H1 (cell line): ENCODE data around the gene GXYLT2. TPM values are rescaled to one million over a fixed set of nuclear protein-coding genes. Genes with fewer than 3 reads are reported as not detected.

Experiments used
- CEBPB ChIP-seq: IDR thresholded peaks from 2 replicates; pipeline ENCODE4 v1.6.1; 2012; ENCODE audit warnings: low read depth, low read length
- CTBP2 ChIP-seq: IDR thresholded peaks from 2 replicates; pipeline ENCODE4 v1.7.0; 2011; ENCODE audit warnings: borderline replicate concordance, mild to moderate bottlenecking, moderate library complexity, mixed read lengths, low read length; ENCODE audit not compliant: insufficient read depth, insufficient read length
- EGR1 ChIP-seq: IDR thresholded peaks from 2 replicates; pipeline ENCODE4 v1.6.1; 2011; ENCODE audit warnings: low read depth, low read length, borderline replicate concordance
- EP300 ChIP-seq, 2 experiments: IDR thresholded peaks; 1 replicate in 1 of 2; 2 replicates in 1 of 2; pipeline ENCODE4 v1.6.1; 2011 to 2012; ENCODE audit warnings: low read depth in 2 of 2, low read length in 2 of 2, mild to moderate bottlenecking in 2 of 2, borderline replicate concordance in 1 of 2, inconsistent platforms in 1 of 2, moderate library complexity in 1 of 2
- HDAC6 ChIP-seq: IDR thresholded peaks from one replicate; pipeline ENCODE4 v1.7.1; 2012; ENCODE audit warnings: low read depth, mild to moderate bottlenecking, inconsistent platforms, low read length, moderate library complexity
- JUN ChIP-seq: IDR thresholded peaks from 2 replicates; pipeline ENCODE4 v1.6.1; 2011; ENCODE audit warnings: low read depth, mild to moderate bottlenecking, improper control_type of control experiment, low read length
- KDM1A ChIP-seq: fragments of 200-600, 300-600 bp; sonication (generic); IDR thresholded peaks from 2 replicates; pipeline ENCODE4 v1.7.1; 2016; ENCODE audit warnings: mild to moderate bottlenecking, low read length, borderline replicate concordance
- MAX ChIP-seq: IDR thresholded peaks from 2 replicates; pipeline ENCODE4 v1.6.1; 2012; ENCODE audit warnings: inconsistent platforms
- NANOG ChIP-seq: IDR thresholded peaks from 2 replicates; pipeline ENCODE4 v1.6.1; 2011; ENCODE audit warnings: low read length, low read depth, mild to moderate bottlenecking, inconsistent platforms; ENCODE audit not compliant: insufficient read depth, poor library complexity, severe bottlenecking
- POLR2AphosphoS5 ChIP-seq: IDR thresholded peaks from 2 replicates; pipeline ENCODE4 v1.6.1; 2011; ENCODE audit warnings: low read depth, low read length
- RXRA ChIP-seq: IDR thresholded peaks from 2 replicates; pipeline ENCODE4 v1.6.1; 2011; ENCODE audit warnings: low read depth, mild to moderate bottlenecking, low read length, moderate library complexity; ENCODE audit not compliant: insufficient read depth
- SIN3A ChIP-seq, 2 experiments: IDR thresholded peaks in 1 of 2; conservative IDR thresholded peaks in 1 of 2; 2 replicates each; pipeline ENCODE4 v1.6.1; 2011 to 2012; ENCODE audit warnings: low read length in 2 of 2, improper control_type of control experiment in 1 of 2, low read depth in 1 of 2, mild to moderate bottlenecking in 1 of 2
- SRF ChIP-seq: IDR thresholded peaks from 2 replicates; pipeline ENCODE4 v1.6.1; 2011; ENCODE audit warnings: mild to moderate bottlenecking, low read depth, low read length, moderate library complexity
- TAF1 ChIP-seq: IDR thresholded peaks from 2 replicates; pipeline ENCODE4 v1.6.1; 2011; ENCODE audit warnings: mild to moderate bottlenecking, low read depth, low read length
- TBP ChIP-seq: IDR thresholded peaks from 2 replicates; pipeline ENCODE4 v1.6.1; 2011; ENCODE audit warnings: low read depth, low read length, improper control_type of control experiment
- TCF12 ChIP-seq: IDR thresholded peaks from 2 replicates; pipeline ENCODE4 v1.6.1; 2011; ENCODE audit warnings: low read depth, mild to moderate bottlenecking, low read length
- YY1 ChIP-seq: IDR thresholded peaks from 2 replicates; pipeline ENCODE4 v1.6.1; 2011; ENCODE audit warnings: low read depth, mild to moderate bottlenecking, low read length
- ZNF274 ChIP-seq: IDR thresholded peaks from 2 replicates; pipeline ENCODE4 v1.7.0; 2012; ENCODE audit warnings: low read length, borderline replicate concordance; ENCODE audit errors: extremely low read depth
- polyA plus RNA-seq, 7 experiments: library from polyadenylated mRNA; depleted of rRNA in 3 of 7; stranded (reverse) in 5 of 7; unstranded in 2 of 7; fragments of >200 nt in 5 of 7; fragments of 200-250 nt in 2 of 7; gene quantifications; 1 replicate in 5 of 7; 2 replicates in 1 of 7; 4 replicates in 1 of 7; pipeline versions ENCODE4 v1.2.1 to v1.2.3, GENCODE V29; 2011 to 2013; ENCODE audit warnings: missing spikeins in 2 of 7, mixed read lengths in 2 of 7
- total RNA-seq: library from RNA; stranded (reverse); fragmentation: NEBNext Ultra II Directional; extraction: Animal tissue kit (Norgen Biotek cat#: 25700); gene quantifications from 2 replicates; pipeline ENCODE4 v1.2.1, GENCODE V29; 2021
- TF ChIP-seq, protein P1 (sequence below): IDR thresholded peaks from 2 replicates; pipeline ENCODE4 v1.6.1; 2011; ENCODE audit warnings: low read depth, mild to moderate bottlenecking, low read length; ENCODE audit not compliant: insufficient read depth
- TF ChIP-seq, protein P2 (sequence below), 3 experiments: IDR thresholded peaks; 1 replicate in 2 of 3; 2 replicates in 1 of 3; pipeline versions ENCODE4 v1.5.1 to v1.6.1; 2011; ENCODE audit warnings: low read length in 3 of 3, mild to moderate bottlenecking in 3 of 3, inconsistent platforms in 2 of 3, low read depth in 1 of 3, moderate library complexity in 1 of 3; ENCODE audit not compliant: insufficient read depth in 1 of 3; ENCODE audit errors: control extremely low read depth in 1 of 3

The GXYLT2 gene
- total and polyA plus RNA-seq, 2 of the 8 experiments (the other 6 are each of a cell fraction or from before 2014, with no cell fraction given), result 1.8 to 5.6 TPM

DNA sequence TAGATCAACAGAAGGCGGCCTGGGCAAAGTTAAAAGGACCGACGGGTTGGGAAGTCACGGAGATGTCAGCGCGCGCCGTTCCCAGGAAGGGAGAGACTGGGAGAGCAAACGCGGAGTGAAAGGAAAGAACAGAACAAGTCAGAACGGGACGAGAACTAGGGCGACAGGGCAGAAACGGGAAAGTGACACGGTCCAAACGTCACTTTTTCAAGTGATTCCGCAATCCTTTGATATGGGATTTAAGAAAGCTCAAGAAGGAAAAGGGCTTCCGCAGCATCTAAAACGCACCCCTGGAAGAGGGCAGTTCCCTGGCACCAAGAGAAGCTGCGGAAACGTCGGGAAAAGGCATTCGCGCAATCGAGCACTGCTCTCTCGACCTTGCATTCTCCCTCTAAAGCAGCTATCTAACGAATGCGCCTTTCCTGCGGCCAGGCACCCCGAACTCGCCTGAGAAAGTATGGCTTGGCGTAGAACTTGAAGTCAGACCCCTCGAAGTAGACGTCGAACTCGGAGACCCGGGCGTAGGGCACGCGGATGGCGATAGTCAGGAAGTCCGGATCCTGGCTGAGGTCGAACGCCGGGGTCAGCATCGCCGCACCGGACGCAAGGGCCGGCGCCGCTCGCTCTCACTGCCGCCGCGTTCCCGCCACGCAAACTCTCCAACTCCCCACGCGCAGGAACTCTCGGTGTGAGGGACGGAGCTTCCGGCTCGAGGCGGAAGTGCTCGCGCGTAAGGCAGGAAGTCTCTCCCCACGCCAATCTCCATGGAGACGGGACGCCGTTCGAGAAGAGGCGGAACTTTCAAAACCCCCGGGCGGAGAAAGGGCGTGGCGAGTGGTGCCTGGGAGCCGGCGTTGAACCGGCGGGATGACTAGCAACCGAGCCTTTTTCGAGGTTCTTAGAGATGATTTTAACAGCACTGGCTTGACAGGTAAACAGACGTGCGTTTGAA is 39.8 kb upstream of the GXYLT2 start, which contains the start of gene SHQ1 (continued):
- TF ChIP-seq EGR1, result peak; percentile 35
- no peak for TF ChIP-seq SRF
- TF ChIP-seq, protein P1, sequence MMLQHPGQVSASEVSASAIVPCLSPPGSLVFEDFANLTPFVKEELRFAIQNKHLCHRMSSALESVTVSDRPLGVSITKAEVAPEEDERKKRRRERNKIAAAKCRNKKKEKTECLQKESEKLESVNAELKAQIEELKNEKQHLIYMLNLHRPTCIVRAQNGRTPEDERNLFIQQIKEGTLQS, result no peak
- TF ChIP-seq HDAC6, result no peak
- TF ChIP-seq, protein P2, sequence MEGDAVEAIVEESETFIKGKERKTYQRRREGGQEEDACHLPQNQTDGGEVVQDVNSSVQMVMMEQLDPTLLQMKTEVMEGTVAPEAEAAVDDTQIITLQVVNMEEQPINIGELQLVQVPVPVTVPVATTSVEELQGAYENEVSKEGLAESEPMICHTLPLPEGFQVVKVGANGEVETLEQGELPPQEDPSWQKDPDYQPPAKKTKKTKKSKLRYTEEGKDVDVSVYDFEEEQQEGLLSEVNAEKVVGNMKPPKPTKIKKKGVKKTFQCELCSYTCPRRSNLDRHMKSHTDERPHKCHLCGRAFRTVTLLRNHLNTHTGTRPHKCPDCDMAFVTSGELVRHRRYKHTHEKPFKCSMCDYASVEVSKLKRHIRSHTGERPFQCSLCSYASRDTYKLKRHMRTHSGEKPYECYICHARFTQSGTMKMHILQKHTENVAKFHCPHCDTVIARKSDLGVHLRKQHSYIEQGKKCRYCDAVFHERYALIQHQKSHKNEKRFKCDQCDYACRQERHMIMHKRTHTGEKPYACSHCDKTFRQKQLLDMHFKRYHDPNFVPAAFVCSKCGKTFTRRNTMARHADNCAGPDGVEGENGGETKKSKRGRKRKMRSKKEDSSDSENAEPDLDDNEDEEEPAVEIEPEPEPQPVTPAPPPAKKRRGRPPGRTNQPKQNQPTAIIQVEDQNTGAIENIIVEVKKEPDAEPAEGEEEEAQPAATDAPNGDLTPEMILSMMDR (IDR thresholded peaks at IDR 0.05; ENCODE audit: control extremely low read depth in 1 of 3, insufficient read depth in 1 of 3, low read depth in 1 of 3, low read length in 3 of 3), result no peak
- TF ChIP-seq POLR2AphosphoS5, result no peak
- no peak for TF ChIP-seq CEBPB
- no peak for TF ChIP-seq EP300 (IDR thresholded peaks at IDR 0.05; ENCODE audit: borderline replicate concordance in 1 of 2, low read depth in 2 of 2, low read length in 2 of 2)
- no peak for TF ChIP-seq KDM1A
- TF ChIP-seq CTBP2, result no peak
- peak; percentile 97 for TF ChIP-seq MAX
- TF ChIP-seq SIN3A (conservative IDR thresholded peaks at IDR 0.05 in 1 of 2, IDR thresholded peaks at IDR 0.05 in 1 of 2; ENCODE audit: low read depth in 1 of 2, low read length in 2 of 2), result peak; percentile 79 to 97; a peak in 3 of 4 replicates
- no peak for TF ChIP-seq TAF1
- TF ChIP-seq JUN, result no peak
- no peak for TF ChIP-seq TCF12
- no peak for TF ChIP-seq ZNF274
- no peak for TF ChIP-seq RXRA
- TF ChIP-seq TBP, result peak; percentile 56; the same call in 1 of the 2 replicates
- no peak for TF ChIP-seq YY1
- TF ChIP-seq NANOG, result no peak
